Measurements from ENCODE around the gene CCDC112.

- TF ChIP-seq, protein P1, sequence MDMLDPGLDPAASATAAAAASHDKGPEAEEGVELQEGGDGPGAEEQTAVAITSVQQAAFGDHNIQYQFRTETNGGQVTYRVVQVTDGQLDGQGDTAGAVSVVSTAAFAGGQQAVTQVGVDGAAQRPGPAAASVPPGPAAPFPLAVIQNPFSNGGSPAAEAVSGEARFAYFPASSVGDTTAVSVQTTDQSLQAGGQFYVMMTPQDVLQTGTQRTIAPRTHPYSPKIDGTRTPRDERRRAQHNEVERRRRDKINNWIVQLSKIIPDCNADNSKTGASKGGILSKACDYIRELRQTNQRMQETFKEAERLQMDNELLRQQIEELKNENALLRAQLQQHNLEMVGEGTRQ (IDR thresholded peaks at IDR 0.05) = no peak
- TF ChIP-seq, protein P2, sequence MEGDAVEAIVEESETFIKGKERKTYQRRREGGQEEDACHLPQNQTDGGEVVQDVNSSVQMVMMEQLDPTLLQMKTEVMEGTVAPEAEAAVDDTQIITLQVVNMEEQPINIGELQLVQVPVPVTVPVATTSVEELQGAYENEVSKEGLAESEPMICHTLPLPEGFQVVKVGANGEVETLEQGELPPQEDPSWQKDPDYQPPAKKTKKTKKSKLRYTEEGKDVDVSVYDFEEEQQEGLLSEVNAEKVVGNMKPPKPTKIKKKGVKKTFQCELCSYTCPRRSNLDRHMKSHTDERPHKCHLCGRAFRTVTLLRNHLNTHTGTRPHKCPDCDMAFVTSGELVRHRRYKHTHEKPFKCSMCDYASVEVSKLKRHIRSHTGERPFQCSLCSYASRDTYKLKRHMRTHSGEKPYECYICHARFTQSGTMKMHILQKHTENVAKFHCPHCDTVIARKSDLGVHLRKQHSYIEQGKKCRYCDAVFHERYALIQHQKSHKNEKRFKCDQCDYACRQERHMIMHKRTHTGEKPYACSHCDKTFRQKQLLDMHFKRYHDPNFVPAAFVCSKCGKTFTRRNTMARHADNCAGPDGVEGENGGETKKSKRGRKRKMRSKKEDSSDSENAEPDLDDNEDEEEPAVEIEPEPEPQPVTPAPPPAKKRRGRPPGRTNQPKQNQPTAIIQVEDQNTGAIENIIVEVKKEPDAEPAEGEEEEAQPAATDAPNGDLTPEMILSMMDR (IDR thresholded peaks at IDR 0.05) = no peak
- TF ChIP-seq, protein P3, sequence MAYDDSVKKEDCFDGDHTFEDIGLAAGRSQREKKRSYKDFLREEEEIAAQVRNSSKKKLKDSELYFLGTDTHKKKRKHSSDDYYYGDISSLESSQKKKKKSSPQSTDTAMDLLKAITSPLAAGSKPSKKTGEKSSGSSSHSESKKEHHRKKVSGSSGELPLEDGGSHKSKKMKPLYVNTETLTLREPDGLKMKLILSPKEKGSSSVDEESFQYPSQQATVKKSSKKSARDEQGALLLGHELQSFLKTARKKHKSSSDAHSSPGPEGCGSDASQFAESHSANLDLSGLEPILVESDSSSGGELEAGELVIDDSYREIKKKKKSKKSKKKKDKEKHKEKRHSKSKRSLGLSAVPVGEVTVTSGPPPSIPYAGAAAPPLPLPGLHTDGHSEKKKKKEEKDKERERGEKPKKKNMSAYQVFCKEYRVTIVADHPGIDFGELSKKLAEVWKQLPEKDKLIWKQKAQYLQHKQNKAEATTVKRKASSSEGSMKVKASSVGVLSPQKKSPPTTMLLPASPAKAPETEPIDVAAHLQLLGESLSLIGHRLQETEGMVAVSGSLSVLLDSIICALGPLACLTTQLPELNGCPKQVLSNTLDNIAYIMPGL (CRISPR knock-in tag; IDR thresholded peaks at IDR 0.05; ENCODE audit: borderline replicate concordance) = no peak
- TF ChIP-seq MAZ (IDR thresholded peaks at IDR 0.05; ENCODE audit: borderline replicate concordance, low read depth, low read length) (no peak), MYC (IDR thresholded peaks at IDR 0.05; ENCODE audit: borderline replicate concordance, low read length) (no peak), POLR2A (IDR thresholded peaks at IDR 0.05; ENCODE audit: low read length) (no peak), MAFK (IDR thresholded peaks at IDR 0.05; ENCODE audit: partially characterized antibody) (no peak), ESRRA (IDR thresholded peaks at IDR 0.05; ENCODE audit: borderline replicate concordance, low read length) (no peak)
Observed at GRCh38 chr5:115284021-115284420, 12.4 kb downstream of the CCDC112 start.

Data from A549 (cell line).